ENCODE measurements around the gene ARHGEF16.

Gene ARHGEF16

GRCh38 chr1:3453891-3454810 is at the start of gene ARHGEF16:
Gene ARHGEF16, plus strand, starts transcription at chr1:3454665. Its CDS starts 8,420 bp downstream, at chr1:3463085.
- peak in 1 of 2 experiments; percentile 31 for DNase-seq

- no peak for DNase-seq
These were observed 49.7 kb upstream of the ARHGEF16 start for GRCh38 chr1:3404801-3405200.

- DNase-seq: no peak
These were observed 49.0 kb upstream of the ARHGEF16 start for GRCh38 chr1:3405491-3405890.

GRCh38 chr1:3405974-3406867 is 48.2 kb upstream of the ARHGEF16 start:
- DNase-seq: peak in 1 of 2 experiments; percentile 5

- DNase-seq: no peak
These were observed 47.4 kb upstream of the ARHGEF16 start for GRCh38 chr1:3407021-3407420.

GRCh38 chr1:3408751-3409266 is 45.7 kb upstream of the ARHGEF16 start:
- no peak for DNase-seq

- DNase-seq: no peak
These were observed 44.9 kb upstream of the ARHGEF16 start for GRCh38 chr1:3409366-3410141.

GRCh38 chr1:3410142-3410925 is 44.1 kb upstream of the ARHGEF16 start:
- peak in 1 of 2 experiments; percentile 47 for DNase-seq

- DNase-seq: no peak
These were observed 42.7 kb upstream of the ARHGEF16 start for GRCh38 chr1:3411806-3412205.

GRCh38 chr1:3412376-3412775 is 42.1 kb upstream of the ARHGEF16 start:
- DNase-seq: no peak

- DNase-seq: no peak
These were observed 40.3 kb upstream of the ARHGEF16 start for GRCh38 chr1:3413975-3414710.

- DNase-seq: no peak
These were observed 39.0 kb upstream of the ARHGEF16 start for GRCh38 chr1:3415260-3416090.

GRCh38 chr1:3417082-3417739 is 37.3 kb upstream of the ARHGEF16 start:
- DNase-seq: no peak

GRCh38 chr1:3417934-3418333 is 36.5 kb upstream of the ARHGEF16 start:
- no peak for DNase-seq

GRCh38 chr1:3418600-3418999 is 35.9 kb upstream of the ARHGEF16 start:
- DNase-seq: no peak

GRCh38 chr1:3419415-3420204 is 34.9 kb upstream of the ARHGEF16 start:
- no peak for DNase-seq

GRCh38 chr1:3420218-3420951 is 34.1 kb upstream of the ARHGEF16 start:
- no peak for DNase-seq

- no peak for DNase-seq
These were observed 31.8 kb upstream of the ARHGEF16 start for GRCh38 chr1:3422638-3423037.

All from NCI-H524 (cell line).